Esophagus squamous epithelium (tissue), 4 donors: ENCODE measurements around the gene THBS3.

Experiments used
- POLR2A ChIP-seq, 4 donors: fragments of 450-650 bp; IDR thresholded peaks; one replicate each; pipeline ENCODE4 v1.6.1; 2017; ENCODE audit warnings: antibody characterized with exemption in 4 of 4, mild to moderate bottlenecking in 4 of 4, moderate library complexity in 3 of 4
- TF ChIP-seq, protein P1 (sequence below), 6 experiments: fragments of 450-650 bp in 4 of 6; fragments of 200-600 bp in 2 of 6; sonication (generic) in 2 of 6; IDR thresholded peaks; one replicate each; pipeline ENCODE4 v1.5.1; 2016 to 2019; ENCODE audit warnings: antibody characterized with exemption in 6 of 6, mild to moderate bottlenecking in 4 of 6, moderate library complexity in 4 of 6

DNA sequence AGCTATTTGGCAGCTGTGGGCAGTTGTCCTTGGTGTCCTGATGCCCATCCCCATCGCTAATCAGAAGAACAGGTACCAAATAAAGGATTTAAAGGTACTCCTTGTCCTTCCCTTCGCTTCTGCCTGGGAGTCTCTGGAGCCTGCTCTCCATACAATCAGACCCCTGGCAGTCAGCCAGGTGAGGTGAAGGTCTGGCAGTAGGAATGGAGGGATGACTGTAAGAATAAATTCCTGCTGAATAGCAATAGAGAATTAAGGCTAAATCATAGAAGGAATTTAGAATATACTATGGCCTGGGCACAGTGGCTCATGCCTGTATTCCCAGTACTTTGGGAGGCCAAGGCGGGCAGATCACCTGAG lies 9.2 kb downstream of the THBS3 start:
- TF ChIP-seq, protein P1, sequence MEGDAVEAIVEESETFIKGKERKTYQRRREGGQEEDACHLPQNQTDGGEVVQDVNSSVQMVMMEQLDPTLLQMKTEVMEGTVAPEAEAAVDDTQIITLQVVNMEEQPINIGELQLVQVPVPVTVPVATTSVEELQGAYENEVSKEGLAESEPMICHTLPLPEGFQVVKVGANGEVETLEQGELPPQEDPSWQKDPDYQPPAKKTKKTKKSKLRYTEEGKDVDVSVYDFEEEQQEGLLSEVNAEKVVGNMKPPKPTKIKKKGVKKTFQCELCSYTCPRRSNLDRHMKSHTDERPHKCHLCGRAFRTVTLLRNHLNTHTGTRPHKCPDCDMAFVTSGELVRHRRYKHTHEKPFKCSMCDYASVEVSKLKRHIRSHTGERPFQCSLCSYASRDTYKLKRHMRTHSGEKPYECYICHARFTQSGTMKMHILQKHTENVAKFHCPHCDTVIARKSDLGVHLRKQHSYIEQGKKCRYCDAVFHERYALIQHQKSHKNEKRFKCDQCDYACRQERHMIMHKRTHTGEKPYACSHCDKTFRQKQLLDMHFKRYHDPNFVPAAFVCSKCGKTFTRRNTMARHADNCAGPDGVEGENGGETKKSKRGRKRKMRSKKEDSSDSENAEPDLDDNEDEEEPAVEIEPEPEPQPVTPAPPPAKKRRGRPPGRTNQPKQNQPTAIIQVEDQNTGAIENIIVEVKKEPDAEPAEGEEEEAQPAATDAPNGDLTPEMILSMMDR (IDR thresholded peaks at IDR 0.05), result no peak
- TF ChIP-seq POLR2A (IDR thresholded peaks at IDR 0.05), result no peak
